Parathyroid adenoma (tissue), 2 donors: ENCODE data around the gene VDR.

Source experiments
- H2AFZ ChIP-seq: fragments of 300-600 bp; sonication (generic); one replicate; pipeline ENCODE4 v1.7.0; 2017; ENCODE audit warnings: antibody characterized with exemption, mild to moderate bottlenecking
- H3K27ac ChIP-seq: fragments of 300-600 bp; sonication (generic); one replicate; pipeline ENCODE4 v1.7.0; 2017
- H3K27me3 ChIP-seq: fragments of 300-600 bp; sonication (generic); one replicate; pipeline ENCODE4 v1.7.0; 2017; ENCODE audit warnings: low read length; ENCODE audit not compliant: control insufficient read depth, insufficient read depth
- H3K36me3 ChIP-seq: fragments of 300-600 bp; sonication (generic); one replicate; pipeline ENCODE4 v1.7.0; 2017; ENCODE audit warnings: low read length; ENCODE audit not compliant: control insufficient read depth, insufficient read depth
- H3K4me1 ChIP-seq: fragments of 300-600 bp; sonication (generic); one replicate; pipeline ENCODE4 v1.7.0; 2017; ENCODE audit warnings: control low read depth
- H3K4me2 ChIP-seq: fragments of 300-600 bp; sonication (generic); one replicate; pipeline ENCODE4 v1.7.0; 2017; ENCODE audit warnings: low read length
- H3K4me3 ChIP-seq: fragments of 300-600 bp; sonication (generic); one replicate; pipeline ENCODE4 v1.7.0; 2017; ENCODE audit warnings: low read depth, low read length
- H3K79me2 ChIP-seq: fragments of 300-600 bp; sonication (generic); one replicate; pipeline ENCODE4 v1.7.0; 2017; ENCODE audit warnings: control low read depth
- H3K9ac ChIP-seq: fragments of 300-600 bp; sonication (generic); one replicate; pipeline ENCODE4 v1.7.0; 2017; ENCODE audit warnings: mild to moderate bottlenecking
- H3K9me3 ChIP-seq: fragments of 300-600 bp; sonication (generic); one replicate; pipeline ENCODE4 v1.7.0; 2017; ENCODE audit warnings: low read length; ENCODE audit not compliant: control insufficient read depth
- CTCF ChIP-seq: fragments of 300-600 bp; sonication (generic); IDR thresholded peaks from one replicate; pipeline ENCODE4 v1.7.0; 2017; ENCODE audit warnings: antibody characterized with exemption, mild to moderate bottlenecking
- donor health status: primary hyperparathyroidism.

The VDR gene

GRCh38 chr12:47940773-47941474 lies 36.1 kb upstream of the VDR start:
- Histone ChIP-seq H3K4me2 (peak overlapping the region; percentile 71), H3K4me1 (peaks cover 49% of the 10 kb centered on the region), H3K27ac (peak overlapping the region; percentile 100), H2AFZ (no peak overlapping the region), H3K9ac (no peak overlapping the region), H3K79me2 (no peaks in the 10 kb centered on the region), H3K36me3 (no peaks in the 10 kb centered on the region), H3K27me3 (no peaks in the 10 kb centered on the region), H3K4me3 (no peak overlapping the region), H3K9me3 (no peaks in the 10 kb centered on the region)
- TF ChIP-seq CTCF, result no peak

DNA sequence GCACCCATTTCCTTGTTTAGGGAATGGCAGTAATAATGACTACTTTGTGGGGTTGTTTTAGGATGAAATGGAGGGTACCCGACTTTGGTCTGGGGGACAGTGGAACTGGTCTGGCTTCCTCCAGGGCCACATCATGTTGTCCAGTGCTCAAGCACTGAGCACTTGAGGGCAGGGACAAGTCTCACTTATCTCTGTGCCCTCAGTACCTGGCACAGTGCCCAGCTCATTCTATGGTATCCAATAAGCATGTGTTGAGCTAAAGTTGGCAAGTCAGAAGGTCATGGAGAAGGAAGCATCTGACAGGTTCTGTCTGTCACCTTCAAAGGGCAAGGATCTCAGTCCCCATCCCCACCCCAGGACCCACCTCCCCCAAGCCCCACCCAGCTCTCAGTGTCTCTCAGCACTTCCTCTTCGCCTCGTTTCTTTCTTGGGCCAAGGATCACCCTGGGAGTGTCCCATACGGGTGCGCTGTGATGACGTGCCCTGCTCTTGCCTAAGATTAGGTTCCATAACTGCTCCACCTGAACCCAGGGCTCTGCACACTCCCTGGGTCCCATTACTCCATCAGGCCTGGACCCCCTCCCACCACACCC lies 34.3 kb upstream of the VDR start:
- Histone ChIP-seq H3K4me2 (no peak overlapping the region), H3K9me3 (no peaks in the 10 kb centered on the region), H3K27ac (peak overlapping the region; percentile 0), H3K4me3 (no peak overlapping the region), H3K4me1 (peaks cover 50% of the 10 kb centered on the region), H3K27me3 (no peaks in the 10 kb centered on the region), H2AFZ (no peak overlapping the region), H3K79me2 (peaks cover under 1% of the 10 kb centered on the region), H3K36me3 (no peaks in the 10 kb centered on the region), H3K9ac (no peak overlapping the region)
- TF ChIP-seq CTCF, result no peak

GRCh38 chr12:47938594-47938993 lies 33.8 kb upstream of the VDR start:
- no peaks in the 10 kb centered on the region for H3K36me3 ChIP-seq
- H3K9ac ChIP-seq, result no peak overlapping the region
- peak overlapping the region; percentile 0 for H3K27ac ChIP-seq
- H3K4me3 ChIP-seq, result no peak overlapping the region
- no peaks in the 10 kb centered on the region for H3K9me3 ChIP-seq
- H3K79me2 ChIP-seq, result peaks cover 5% of the 10 kb centered on the region
- no peak overlapping the region for H2AFZ ChIP-seq
- no peaks in the 10 kb centered on the region for H3K27me3 ChIP-seq
- no peak for TF ChIP-seq CTCF
- peaks cover 45% of the 10 kb centered on the region for H3K4me1 ChIP-seq
- H3K4me2 ChIP-seq, result no peak overlapping the region

DNA sequence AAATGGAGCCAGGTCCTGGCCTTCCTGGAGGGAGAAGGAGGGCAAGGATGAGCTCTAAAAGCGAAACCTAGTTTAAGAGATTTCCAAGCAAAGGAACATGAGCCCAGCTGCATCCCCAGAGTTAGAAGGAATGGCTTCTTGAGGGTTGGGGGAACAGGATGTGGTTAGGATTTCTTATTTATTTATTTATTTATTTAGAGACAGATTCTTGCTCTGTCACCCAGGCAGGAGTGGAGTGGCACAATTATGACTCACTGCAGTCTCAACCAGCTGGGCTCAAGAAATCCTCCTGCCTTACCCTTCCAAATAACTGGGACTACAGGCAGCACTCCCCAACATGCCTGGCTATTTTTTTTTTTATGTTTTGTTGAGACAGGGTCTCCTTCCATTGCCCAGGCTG lies 33.3 kb upstream of the VDR start:
- H3K9me3 ChIP-seq, result no peaks in the 10 kb centered on the region
- no peak for TF ChIP-seq CTCF
- no peak overlapping the region for H2AFZ ChIP-seq
- H3K9ac ChIP-seq, result no peak overlapping the region
- H3K4me1 ChIP-seq, result peaks cover 42% of the 10 kb centered on the region
- H3K79me2 ChIP-seq, result peaks cover 6% of the 10 kb centered on the region
- H3K27me3 ChIP-seq, result no peaks in the 10 kb centered on the region
- no peaks in the 10 kb centered on the region for H3K36me3 ChIP-seq
- H3K4me3 ChIP-seq, result no peak overlapping the region
- H3K4me2 ChIP-seq, result no peak overlapping the region
- H3K27ac ChIP-seq, result peak overlapping the region; percentile 0

DNA sequence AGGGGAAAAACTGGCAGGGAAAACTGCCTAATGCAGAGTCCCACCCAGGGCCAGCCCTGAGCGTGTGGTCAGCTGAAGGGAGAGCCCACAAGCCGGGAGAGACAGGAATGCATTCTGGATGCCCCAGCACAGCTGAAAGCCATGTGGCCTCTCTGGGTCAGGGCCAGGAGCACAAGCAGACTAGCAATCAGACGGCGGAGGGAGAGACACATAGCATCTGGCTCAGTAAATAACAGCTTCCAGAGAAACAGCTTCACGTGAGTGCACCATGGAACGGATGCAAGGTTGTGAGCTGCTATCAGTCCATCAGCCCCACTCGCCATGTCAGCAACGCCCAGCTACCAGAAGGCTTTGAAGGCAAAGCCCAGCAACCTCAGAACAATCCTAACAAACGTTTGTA lies 30.4 kb upstream of the VDR start:
- H3K36me3 ChIP-seq, result no peaks in the 10 kb centered on the region
- no peaks in the 10 kb centered on the region for H3K27me3 ChIP-seq
- H3K79me2 ChIP-seq, result peaks cover 6% of the 10 kb centered on the region
- peak overlapping the region; percentile 25 for H3K4me2 ChIP-seq
- no peak overlapping the region for H3K4me3 ChIP-seq
- H3K9ac ChIP-seq, result no peak overlapping the region
- H2AFZ ChIP-seq, result peak overlapping the region; percentile 36
- TF ChIP-seq CTCF, result no peak
- peak overlapping the region; percentile 72 for H3K27ac ChIP-seq
- peaks cover 39% of the 10 kb centered on the region for H3K4me1 ChIP-seq
- H3K9me3 ChIP-seq, result no peaks in the 10 kb centered on the region
